Activated CD8-positive, alpha-beta memory T cell treated with anti-CD3 and anti-CD28 coated beads for 36 hours (primary cell): Measurements from ENCODE around the gene PRKN. TPM values are rescaled to one million over a fixed set of nuclear protein-coding genes. Genes with fewer than 3 reads are reported as not detected.
"Not testable (repeated sequence)": the region's sequence is repeated elsewhere in the genome, so short reads cannot be mapped to it uniquely, and the experiment has no call there.

Experiments
- CTCF ChIA-PET: fragments of 350-600 bp; sonication (Branson Sonifier 250); formaldehyde crosslinking; loops from one replicate; lab custom pipeline; 2021; ENCODE audit warnings: antibody characterized with exemption; lab: Charles Lee
- POLR2A ChIA-PET: fragments of 350-600 bp; sonication (Branson Sonifier 250); formaldehyde crosslinking; loops from one replicate; lab custom pipeline; 2021; ENCODE audit warnings: antibody characterized with exemption; lab: Charles Lee
- total RNA-seq, 2 experiments: library from RNA; stranded (reverse); gene quantifications; one replicate each; pipeline ENCODE4 v1.2.3, GENCODE V29; 2021

Gene PRKN
- total RNA-seq, 2 experiments from 2014 or later, result not detected

GRCh38 chr6:161835500-161836215, 891.9 kb downstream of the PRKN start:
- POLR2A ChIA-PET, result no interaction called here
- CTCF ChIA-PET, result no interaction called here

GRCh38 chr6:161834426-161834825, 893.1 kb downstream of the PRKN start:
- CTCF ChIA-PET, result no interaction called here

GRCh38 chr6:161833099-161833860, 894.3 kb downstream of the PRKN start:
- ChIA-PET CTCF (no interaction called here), POLR2A (no interaction called here)

More at GRCh38 chr6:161834426-161834825, 893.1 kb downstream of the PRKN start:
- POLR2A ChIA-PET, result no interaction called here

GRCh38 chr6:161832622-161833021, 894.9 kb downstream of the PRKN start:
- ChIA-PET CTCF (interaction anchor here (0.7 kb wide), 1 partner anchor 820 kb away, joined by 3 read pairs; no protein-coding TSS in a partner anchor), POLR2A (no interaction called here)

GRCh38 chr6:161830866-161831616, 896.5 kb downstream of the PRKN start:
- CTCF ChIA-PET, result no interaction called here
- POLR2A ChIA-PET, result no interaction called here

GRCh38 chr6:161829291-161829729, 898.3 kb downstream of the PRKN start:
- CTCF ChIA-PET, result no interaction called here
- POLR2A ChIA-PET, result no interaction called here

- ChIA-PET CTCF (interaction anchor here (0.6 to 0.7 kb wide), 2 partner anchors 33 to 391 kb away, joined by 3 read pairs; no protein-coding TSS in a partner anchor), POLR2A (no interaction called here)
Observed at GRCh38 chr6:161828355-161828754, 899.2 kb downstream of the PRKN start.

- POLR2A ChIA-PET, result no interaction called here
- CTCF ChIA-PET, result no interaction called here
Observed at GRCh38 chr6:161826512-161826911, 901.1 kb downstream of the PRKN start.

GRCh38 chr6:161822204-161822603, 905.4 kb downstream of the PRKN start:
- POLR2A ChIA-PET, CTCF ChIA-PET: not testable (repeated sequence)

- POLR2A ChIA-PET, result no interaction called here
- CTCF ChIA-PET, result no interaction called here
Observed at GRCh38 chr6:161817881-161818280, 909.7 kb downstream of the PRKN start.

GRCh38 chr6:161815965-161816364, 911.6 kb downstream of the PRKN start:
- ChIA-PET CTCF (no interaction called here), POLR2A (no interaction called here)

- ChIA-PET POLR2A (no interaction called here), CTCF (no interaction called here)
Observed at GRCh38 chr6:161813156-161813555, 914.4 kb downstream of the PRKN start.

- ChIA-PET CTCF (no interaction called here), POLR2A (no interaction called here)
Observed at GRCh38 chr6:161809971-161810370, 917.6 kb downstream of the PRKN start.

- ChIA-PET CTCF (interaction anchor here (0.6 kb wide), 1 partner anchor 834 kb away, joined by 3 read pairs; no protein-coding TSS in a partner anchor), POLR2A (no interaction called here)
Observed at GRCh38 chr6:161804838-161805237, 922.7 kb downstream of the PRKN start.

- ChIA-PET POLR2A (no interaction called here), CTCF (no interaction called here)
Observed at GRCh38 chr6:161803131-161803530, 924.4 kb downstream of the PRKN start.

GRCh38 chr6:161802231-161802630, 925.3 kb downstream of the PRKN start:
- CTCF ChIA-PET, result no interaction called here
- POLR2A ChIA-PET, result no interaction called here

GRCh38 chr6:161798844-161799394, 928.6 kb downstream of the PRKN start:
- ChIA-PET POLR2A (no interaction called here), CTCF (no interaction called here)

GRCh38 chr6:161796681-161797080, 930.9 kb downstream of the PRKN start:
- ChIA-PET CTCF (no interaction called here), POLR2A (no interaction called here)

GRCh38 chr6:161792851-161793493, 934.6 kb downstream of the PRKN start:
- ChIA-PET POLR2A (no interaction called here), CTCF (no interaction called here)
